ENCODE data around the gene SKP1.
"Not testable (repeated sequence)": the region's sequence is repeated elsewhere in the genome, so short reads cannot be mapped to it uniquely, and the experiment has no call there.

DNA sequence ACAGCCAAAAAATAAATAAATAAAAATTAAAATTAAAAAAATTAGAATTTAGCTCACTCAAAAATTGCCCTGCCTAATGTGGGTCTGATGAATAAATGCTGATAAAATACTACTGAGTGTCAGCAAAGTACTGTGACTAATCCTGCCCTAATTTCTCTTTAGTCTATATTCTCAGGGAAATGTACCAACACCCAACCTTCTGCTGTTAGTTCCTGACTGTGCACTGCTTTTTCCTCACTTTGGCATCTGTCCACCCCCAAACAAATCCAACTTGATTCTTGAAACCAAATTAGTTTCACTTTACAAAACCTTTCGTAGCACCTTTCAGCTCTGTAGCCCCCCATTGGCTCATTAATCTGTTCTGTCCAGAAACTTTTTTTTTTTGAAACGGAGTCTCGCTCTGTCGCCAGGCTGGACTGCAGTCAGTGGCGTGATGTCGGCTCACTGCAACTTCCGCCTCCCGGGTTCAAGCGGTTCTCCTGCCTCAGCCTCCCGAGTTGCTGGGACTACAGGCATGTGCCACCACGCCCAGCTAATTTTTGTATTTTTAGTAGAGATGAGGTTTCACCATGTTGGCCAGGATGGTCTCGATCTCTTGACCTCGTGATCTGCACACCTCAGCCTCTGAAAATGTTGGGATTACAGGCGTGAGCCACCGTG is 24.4 kb downstream of the SKP1 start:
- TF ChIP-seq POLR2A (IDR thresholded peaks at IDR 0.05), result not testable (repeated sequence)
- TF ChIP-seq, protein P1, sequence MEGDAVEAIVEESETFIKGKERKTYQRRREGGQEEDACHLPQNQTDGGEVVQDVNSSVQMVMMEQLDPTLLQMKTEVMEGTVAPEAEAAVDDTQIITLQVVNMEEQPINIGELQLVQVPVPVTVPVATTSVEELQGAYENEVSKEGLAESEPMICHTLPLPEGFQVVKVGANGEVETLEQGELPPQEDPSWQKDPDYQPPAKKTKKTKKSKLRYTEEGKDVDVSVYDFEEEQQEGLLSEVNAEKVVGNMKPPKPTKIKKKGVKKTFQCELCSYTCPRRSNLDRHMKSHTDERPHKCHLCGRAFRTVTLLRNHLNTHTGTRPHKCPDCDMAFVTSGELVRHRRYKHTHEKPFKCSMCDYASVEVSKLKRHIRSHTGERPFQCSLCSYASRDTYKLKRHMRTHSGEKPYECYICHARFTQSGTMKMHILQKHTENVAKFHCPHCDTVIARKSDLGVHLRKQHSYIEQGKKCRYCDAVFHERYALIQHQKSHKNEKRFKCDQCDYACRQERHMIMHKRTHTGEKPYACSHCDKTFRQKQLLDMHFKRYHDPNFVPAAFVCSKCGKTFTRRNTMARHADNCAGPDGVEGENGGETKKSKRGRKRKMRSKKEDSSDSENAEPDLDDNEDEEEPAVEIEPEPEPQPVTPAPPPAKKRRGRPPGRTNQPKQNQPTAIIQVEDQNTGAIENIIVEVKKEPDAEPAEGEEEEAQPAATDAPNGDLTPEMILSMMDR (IDR thresholded peaks at IDR 0.05), result not testable (repeated sequence)
